Inflammatory macrophage treated with lipopolysaccharide for 1 hour (primary cell): ENCODE results near the gene TMEM272.

Source experiments
- DNase-seq, 2 donors: peaks; one replicate each; pipeline ENCODE4 v3.0.0-alpha.2; 2020 to 2022

The TMEM272 gene, protein sequence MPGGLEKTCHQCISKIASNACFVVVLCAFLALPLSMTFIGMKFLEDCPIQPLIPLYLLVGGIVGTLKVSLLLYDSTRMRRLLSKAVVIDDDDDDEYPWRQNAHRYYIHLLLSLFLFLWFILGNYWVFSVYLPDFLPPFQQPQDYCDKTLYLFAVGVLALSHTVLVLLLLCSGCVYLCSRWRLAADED

DNA sequence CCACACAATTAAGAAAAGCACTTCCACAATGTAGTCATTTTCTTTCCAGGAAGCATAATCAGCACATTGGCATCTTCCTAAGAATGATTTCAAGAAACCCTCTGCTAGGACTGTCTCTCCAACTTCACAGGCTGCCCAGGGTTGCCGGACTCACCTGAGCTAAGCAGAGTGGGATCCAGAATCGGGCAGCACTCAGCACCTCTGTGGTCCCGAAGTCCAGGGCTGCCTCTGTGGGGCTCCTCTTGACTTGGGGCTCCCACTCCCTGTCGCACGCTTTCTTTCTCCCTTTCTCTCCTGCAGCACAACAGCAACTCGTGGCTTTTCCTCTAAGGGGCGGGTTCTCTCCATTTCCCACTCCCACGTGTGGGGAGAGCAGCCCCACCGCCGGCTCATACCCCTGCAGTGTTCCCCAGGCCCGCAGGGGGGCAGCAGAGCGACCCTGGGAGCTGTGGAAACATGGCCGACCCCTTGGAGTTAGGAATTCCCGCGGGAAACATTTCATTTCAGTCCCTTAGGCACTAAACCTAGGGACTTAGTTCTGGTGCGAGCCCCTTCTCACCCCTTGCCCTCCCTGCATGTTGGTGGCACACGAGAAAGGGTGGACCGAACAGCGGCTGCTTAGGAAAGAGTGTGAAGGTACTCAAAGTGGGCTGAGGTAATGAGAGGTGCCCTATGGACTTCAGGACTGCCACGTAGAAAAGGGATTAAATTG, at the start of gene TMEM272:
TSS of gene TMEM272 (minus strand) at position 316 of the 712 bp plus-strand sequence. CDS start 6,647 bp downstream, outside the sequence.
- peak; percentile 37 to 71 for DNase-seq

DNA sequence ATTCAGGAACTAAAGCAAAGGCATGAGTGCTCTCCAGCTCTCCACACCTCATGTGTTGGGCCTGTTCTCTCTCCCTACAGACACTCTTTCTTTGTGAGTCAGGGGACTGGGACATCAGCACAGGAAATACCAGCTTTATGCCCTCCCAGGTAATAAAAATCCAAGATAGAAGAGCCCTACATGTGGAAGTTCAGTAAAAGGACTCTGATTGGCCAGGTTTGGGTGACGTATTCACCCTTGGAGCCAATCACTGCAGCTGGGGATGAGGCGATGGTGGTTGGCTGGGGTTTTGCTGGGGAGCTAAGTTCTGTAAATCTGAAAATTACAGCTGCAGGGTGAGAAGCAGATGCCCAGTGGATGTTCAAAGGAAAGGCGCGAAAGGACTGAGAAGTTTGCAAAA, 49.3 kb upstream of the TMEM272 start:
- no peak for DNase-seq

DNA sequence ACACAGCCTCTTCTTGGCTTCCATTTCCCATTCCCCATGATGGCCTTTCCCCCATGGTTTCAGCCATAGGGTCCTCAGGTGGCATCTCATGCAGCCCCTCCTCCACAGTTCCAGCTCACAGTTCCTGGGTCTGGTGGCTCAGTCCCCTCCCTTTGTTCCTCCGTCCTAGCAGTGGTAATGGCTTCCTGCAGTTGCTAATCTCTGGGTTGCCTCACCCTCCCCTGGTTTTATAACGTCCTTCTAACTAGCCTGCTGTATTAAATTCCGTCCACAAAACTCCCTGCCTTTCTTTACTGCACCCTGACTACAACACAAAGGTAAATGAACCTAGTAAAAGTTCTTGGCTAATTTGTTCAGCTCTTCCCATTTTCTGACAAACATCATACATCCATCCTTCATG, 47.7 kb upstream of the TMEM272 start:
- no peak for DNase-seq

DNA sequence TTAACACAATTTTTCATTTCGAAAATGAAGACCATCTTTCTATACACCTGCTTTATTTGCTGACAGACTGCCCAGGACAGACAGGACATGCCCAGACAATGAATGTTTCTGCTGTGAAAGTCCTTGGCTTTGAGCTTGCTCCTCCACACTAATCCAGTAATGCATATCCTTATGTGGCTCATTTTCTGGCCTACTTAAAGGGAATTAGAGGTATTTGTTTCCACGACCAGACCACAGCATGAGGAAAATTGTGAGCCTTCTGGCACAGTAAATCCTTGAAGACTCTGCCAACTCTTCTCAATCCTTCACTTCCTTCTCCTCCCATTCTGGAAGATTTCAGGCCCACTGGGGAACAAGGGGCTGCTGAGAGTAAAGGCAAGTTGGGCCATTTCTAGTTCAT, 42.5 kb upstream of the TMEM272 start:
- DNase-seq: no peak

DNA sequence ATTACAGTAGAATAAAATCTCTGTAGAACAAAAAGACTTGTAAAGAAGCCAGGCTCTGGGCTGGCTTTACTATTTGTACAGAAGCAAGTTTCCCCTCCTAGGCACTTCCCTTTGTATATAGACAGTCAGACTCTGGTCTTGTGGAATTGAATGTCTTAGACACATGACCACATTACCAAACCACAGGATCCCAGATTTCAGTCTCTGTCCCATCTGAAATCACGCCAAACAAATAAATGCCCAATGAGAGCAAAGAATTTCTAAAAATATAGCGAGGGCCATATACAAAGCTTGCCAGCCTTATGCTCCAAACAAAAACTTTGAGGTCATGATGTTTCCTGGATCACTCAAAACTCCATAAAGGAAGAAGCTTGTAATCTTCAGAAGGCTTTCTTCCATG, 40.7 kb upstream of the TMEM272 start:
- DNase-seq: peak; percentile 5 to 45

DNA sequence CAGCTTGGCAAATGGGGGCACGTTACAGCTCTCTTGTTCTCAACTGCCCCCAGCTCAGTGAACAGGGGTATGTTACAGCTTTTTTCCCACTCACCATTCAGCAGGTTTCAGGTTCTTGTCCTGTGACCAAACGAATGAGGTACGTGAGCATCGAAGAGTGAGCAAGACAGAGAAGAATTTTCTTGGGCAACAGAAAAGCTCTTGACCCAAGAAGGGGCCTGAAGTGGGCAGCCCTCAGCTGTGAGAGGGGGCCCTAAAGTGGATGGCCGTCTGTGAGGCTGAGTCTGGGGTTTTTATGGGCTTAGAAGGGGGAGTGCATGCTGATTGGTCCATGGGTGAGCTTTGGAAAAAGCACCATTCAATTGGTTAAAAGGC, 38.2 kb upstream of the TMEM272 start:
- no peak for DNase-seq

DNA sequence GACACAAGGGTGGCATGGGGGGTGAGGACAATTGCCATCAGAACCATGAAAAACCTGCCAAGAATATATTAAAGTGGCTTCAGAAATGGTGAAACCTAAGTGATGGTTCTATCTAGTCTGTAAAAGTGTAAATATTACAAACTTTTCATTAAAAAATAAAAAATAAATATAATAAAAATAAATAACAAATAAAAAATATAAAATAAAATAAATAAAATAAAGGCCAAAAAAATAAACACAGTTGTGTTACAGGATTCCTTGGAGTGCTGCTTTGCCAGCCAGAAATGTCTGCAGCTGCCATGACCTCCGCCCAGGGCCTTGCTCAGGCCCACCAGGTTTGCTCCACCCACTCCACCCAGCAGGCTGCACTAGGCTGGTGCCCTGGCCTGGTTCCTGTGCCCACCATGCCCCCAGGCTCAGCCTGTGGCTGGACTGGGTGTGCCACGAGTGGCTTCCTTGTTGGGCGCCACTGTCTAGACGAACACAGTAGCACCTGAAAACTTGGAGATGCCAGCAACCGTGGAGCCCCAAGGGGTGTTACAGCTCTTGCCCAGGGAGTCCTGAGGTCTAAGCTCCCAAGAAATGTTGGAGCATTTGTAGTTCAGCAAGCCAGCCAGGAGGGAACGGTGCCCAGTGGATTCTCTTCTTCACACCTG, 37.7 kb upstream of the TMEM272 start:
- no peak for DNase-seq

DNA sequence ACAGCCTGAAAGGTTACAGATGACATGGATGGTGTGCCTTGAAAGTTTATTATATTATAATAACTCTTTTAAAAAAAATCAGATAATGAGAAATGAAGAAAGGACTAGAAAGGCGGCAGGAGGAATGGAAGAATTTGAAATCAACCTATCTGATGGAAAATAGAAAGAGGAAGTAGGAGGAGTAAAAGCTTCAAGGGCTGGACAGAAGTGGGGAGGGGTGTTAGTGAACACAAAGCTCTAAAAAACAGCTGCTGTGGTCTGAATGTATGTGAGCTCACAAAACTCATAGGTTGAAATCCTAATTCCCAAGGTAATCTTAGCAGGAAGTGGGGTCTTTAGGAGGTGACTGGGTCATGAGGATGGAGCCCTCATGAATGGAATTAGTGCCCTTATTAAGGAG, 36.3 kb upstream of the TMEM272 start:
- no peak for DNase-seq

DNA sequence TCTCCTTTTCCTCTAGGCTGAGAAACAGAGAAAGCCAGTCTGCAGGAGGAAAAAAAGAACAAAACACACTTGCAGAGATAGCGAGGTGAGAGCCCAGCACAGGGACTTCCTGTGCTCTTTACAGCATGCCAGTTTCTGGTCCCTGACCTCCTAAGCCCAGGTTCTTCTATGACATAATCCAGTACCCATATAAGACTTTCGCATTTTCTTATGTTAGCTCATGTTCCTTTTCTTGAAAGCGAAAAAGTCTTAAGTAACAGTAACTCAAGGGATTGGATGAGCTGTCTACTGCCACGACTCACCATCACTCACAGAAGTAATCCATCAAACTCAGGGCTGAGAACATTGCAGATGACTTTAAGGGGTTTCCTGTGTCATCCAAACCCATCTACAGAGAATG, 34.2 kb upstream of the TMEM272 start:
- DNase-seq: no peak

DNA sequence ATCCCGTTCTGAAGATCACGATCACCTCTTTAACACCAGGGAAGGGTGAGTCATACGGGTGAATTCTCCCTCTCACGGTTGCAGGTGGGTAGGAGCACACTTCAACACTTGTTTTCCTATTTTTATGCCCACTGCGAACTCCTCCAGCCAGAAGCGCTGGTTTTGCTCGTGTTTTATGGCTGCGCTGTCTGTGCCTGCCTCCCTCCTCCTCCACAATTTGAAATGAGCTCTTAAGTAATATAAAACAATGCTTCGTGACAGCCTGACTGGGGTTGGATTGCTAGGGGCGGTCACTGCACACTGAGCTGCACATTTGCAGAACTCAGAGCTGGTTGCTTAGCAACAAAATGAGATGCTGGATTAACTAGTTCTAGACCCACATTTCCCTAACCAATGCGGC, 29.7 kb upstream of the TMEM272 start:
- no peak for DNase-seq

DNA sequence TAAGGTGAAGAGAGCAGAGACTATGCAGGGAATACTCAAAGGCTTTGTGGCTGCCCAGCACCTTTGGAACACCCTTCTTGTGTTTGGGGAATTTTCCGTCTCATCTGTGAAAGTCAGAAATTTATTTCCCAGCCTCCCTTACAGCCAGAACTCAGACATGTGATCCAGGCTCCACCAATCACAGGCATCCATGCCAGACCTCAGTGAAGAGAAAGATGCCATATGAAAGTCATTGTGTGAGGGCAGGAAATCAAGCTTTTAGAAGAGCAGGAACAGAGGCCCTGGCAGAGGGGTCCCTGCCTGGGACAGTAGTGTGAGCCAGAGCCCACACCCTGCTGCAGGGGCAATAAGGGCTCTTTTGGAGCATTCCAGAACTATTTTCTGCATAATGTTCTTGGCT, 28.9 kb upstream of the TMEM272 start:
- no peak for DNase-seq

DNA sequence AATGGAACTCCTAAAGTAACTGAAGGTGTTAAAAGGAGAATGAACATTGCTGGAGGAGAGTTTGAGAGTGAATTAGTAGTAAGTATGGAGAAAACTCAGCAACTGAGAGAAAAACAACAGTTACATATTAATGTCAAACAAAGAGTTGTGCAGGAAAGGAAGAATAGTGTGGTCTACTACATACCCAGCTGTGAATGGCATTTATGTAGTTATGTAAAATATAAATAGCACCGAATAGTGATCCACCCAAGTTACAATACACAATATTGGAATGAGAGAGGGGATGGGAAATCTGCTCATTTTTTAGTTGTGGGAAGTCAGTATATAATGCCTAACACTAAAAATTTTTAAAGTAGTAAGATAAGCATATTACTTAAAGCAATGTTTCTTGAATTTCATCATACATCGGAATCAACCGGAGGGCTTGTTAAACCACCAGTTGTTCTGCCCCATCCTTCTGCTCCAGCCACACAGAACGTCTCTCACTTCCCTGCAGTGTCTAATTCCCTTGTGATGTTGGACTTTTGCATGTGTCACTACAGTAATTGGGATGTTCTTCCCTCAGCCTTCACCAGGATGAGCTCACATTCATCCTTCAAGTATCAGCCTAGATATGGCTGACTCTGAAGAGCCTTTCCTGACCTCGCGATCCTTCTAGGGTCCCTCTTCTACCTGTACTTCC, 28.3 kb upstream of the TMEM272 start:
- no peak for DNase-seq

DNA sequence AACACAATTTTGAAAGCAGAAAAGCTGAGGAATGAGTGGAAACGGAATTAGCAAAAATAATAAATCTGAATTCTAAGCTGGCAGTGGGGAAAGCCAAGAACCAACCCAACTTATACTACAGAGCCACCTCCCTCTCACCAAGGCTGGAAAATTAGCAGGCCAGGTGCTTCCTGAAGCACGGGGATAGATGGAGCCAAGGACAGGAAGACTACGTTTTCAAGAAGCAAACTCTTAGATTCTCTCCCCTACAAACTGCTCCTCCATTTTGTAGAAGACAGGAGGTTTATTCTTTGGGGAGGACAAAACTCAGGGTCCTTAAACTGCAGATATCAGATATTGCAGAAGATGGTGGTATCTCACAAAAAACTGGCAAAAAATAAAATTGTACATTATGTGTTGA, 25.6 kb upstream of the TMEM272 start:
- no peak for DNase-seq

DNA sequence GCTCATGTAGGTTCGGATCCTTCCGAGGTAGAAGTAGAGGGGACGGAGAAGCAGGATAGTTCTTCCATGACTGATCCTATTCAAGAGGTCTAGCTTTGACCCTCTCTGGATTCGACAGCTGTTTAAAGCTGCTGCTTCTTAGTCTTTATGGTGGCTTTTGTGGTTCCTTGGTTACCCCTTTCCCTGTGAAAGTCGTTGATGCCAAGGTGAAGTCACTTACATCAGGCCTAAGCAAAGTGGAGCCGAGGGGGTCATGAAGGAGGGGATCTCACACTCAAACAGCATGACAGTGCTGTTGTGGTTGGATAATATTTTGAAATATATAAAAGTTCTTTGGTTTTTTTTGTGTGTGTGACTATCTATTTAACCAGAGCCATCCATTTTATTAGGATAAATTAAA, 24.9 kb upstream of the TMEM272 start:
- no peak for DNase-seq

DNA sequence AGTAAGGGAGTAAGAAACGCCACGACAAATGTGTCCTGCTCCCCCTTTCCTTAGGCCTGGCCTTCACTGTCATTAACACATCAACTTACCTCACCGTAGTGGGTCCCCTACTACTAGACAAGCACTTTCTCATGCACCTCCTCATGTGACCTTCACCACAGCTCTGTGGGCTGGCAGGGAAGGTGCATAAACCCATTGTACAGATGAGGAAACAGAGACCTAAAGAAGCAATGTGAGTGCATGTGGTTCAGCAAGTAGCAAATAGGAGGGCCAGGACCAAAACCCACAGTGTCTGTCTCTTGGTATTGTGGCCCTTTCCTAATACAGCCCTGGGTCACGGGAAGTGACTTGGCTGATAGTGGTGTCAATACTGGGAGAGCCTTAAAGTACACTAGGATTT, 22.1 kb upstream of the TMEM272 start:
- no peak for DNase-seq

DNA sequence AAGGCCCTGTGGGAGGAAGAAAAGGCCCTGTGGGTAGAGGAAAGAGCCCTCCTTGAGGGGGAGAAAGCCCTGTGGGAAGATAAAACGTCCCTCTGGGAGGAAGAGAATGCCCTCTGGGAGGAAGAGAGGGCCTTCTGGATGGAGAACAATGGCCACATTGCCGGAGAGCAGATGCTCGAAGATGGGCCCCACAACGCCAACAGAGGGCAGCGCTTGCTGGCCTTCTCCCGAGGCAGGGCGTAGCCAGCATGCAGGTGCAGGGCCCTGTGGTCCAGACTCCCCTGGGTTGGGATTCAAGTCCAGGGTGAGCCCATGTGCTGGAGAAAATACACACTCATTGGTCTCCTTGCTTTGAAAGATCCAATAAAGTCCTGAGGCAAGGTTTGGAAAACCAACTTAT, 20.9 kb upstream of the TMEM272 start:
- no peak for DNase-seq

DNA sequence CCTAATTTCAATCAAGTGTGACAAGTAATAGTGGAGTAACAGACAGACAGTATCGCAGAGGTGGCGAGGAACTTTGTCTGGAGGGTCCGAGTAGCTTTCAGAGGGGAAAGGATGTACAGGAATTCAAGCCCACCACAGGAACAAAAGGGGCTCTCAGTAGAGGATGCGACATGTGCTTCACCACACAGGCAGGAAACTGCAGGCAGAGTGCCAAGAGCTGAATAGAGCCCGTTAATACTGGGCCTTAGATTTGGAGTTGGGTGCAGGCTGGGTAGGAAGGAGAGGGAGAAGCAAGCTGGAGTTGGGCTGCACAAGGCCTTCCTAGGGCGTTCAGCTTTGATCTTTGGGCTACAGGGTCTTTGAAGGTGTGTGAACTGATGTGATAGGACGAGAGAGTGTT, 18.0 kb upstream of the TMEM272 start:
- no peak for DNase-seq

DNA sequence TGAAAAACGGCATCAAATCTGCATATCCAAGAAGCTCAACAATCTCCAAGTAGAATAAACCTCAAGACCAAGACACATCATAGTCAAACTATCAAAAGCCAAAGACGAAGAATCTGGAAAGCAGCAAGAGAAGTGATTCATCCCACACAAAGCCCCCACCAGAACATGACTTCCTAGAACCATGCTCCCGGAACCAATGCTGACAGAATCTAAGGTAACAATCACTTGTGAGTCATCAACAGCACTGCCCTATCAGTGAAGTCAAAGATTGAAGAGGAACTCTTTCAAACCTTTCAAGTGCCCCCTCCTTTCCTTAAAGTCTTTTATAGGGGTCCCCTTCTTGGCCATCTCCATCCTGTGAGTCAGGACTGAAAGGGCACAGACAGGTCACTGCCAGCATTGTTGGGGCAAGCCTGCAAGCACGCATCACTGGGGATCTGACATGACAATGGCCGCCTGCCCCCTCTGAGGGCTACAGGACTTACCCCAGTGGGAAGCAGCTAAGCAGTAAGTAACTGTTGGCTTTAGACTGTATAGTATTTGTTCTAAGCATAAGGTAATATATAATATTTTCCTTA, 16.8 kb upstream of the TMEM272 start, which contains the start of gene CCDC70:
TSS of gene CCDC70 (plus strand) at position 247 of the 578 bp plus-strand sequence. CDS start 3,443 bp downstream, outside the sequence.
- no peak for DNase-seq

DNA sequence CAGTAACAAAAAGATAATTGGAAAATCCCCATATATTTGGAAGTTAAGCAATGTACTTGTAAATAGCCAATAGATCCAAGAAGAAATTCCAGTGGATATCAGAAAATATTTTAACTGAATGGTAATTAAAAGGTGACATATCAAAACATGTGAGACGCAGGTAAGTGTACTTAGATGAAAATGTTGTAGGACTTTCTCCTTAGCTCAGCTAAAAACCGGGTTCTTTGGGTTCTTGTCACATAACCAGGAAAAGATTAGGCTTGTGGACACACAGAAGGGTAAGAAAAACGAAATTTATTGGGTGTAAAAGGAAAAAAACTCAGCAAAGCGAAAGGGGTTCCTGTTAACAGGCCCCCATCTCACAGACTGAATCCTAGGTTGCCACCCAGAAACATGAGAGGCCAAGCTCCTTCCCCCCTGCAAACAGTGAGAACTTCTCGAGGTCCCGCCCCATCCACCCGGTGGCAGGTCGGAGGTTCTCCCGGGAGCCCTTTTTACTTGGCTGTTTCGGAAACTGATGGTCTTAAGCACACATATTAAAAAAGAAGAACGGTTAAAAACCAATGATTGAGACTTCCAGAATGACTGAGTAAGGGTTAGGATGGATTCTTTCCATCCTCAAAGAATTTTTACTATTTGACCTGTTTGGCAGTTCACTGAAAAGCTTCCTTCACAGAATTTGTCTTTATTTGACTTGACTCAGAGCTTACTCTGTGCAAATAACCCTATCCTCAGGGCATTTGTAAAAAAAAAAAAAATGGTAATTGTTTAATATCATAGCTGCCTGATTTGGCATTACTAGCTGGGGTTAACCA, 13.7 kb upstream of the TMEM272 start:
- no peak for DNase-seq

DNA sequence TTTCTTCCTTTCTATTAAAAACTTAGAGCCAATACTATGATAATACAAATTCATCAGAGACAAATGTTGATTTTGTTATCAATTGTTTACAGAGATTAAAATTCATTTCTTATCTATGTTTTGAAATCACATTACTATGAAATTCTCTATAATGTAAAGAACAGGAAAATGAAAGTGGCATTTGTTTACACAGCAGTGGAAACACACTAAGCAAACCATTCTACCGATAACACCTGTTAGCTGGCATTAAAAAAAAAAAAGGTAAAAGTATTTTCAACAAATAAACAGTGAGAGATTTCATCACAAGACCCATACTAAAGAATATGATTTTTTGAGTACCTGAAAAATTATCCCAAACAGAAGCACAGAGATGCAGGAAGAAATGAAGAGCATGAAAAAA, 12.0 kb upstream of the TMEM272 start:
- DNase-seq: no peak

DNA sequence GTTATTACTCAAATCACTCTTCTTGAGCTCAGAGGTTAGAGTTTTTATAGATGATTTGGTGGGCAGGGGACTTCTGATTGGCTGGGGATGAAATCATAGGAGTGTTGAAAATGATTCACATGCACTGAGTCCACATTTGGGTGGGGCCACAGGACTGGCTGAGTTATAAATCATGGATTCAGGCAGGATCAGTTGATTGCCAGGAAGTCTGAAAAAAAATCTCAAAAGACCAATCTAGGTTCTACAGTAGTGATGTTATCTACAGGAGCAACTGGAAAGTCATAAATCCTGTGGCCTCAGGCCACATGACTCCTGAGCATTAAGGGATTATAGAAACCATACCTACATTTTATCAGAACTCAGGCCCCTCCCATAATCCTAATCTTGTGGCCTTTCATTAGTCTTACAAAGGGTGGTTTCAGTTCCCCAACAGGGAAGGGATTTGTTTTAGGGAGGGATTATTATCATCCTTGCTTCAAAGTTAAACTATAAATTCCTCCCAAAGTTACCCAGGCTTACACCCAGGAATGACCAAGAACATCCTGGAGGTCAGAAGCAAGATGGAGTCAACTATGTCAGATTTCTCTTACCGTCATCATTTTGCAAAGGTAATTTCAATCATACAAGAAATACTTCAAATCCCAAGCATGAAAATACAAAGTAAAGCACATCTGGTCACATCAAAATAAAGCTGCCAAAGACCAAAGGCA, 11.2 kb upstream of the TMEM272 start:
- no peak for DNase-seq
